ENCODE results near the gene ENTPD2. TPM values are rescaled to one million over a fixed set of nuclear protein-coding genes. Genes with fewer than 3 reads are reported as not detected.

ENTPD2 gene
- total and polyA plus RNA-seq, 9 of the 15 experiments (the other 6 are each of a cell fraction or from before 2014, with no cell fraction given) = 0.04 to 0.60 (median 0.14) TPM; not detected in 4

GRCh38 chr9:137075275-137075775, 21.5 kb upstream of the ENTPD2 start (continued):
- TF ChIP-seq DPF2 (IDR thresholded peaks at IDR 0.05) = no peak
- peak; percentile 30; the same call in 1 of the 2 replicates for TF ChIP-seq GABPA (tag; conservative IDR thresholded peaks at IDR 0.05; ENCODE audit: low read depth)
- TF ChIP-seq ZBTB8A (IDR thresholded peaks at IDR 0.05; ENCODE audit: partially characterized antibody) = no peak
- no peak for TF ChIP-seq NFXL1 (CRISPR knock-in tag; IDR thresholded peaks at IDR 0.05)
- no peak for TF ChIP-seq CAMTA2 (CRISPR knock-in tag; conservative IDR thresholded peaks at IDR 0.05)
- no peak for TF ChIP-seq ELF1 (tag; IDR thresholded peaks at IDR 0.05)
- TF ChIP-seq HMGN3 (IDR thresholded peaks at IDR 0.05; ENCODE audit: borderline replicate concordance, extremely low read depth, insufficient read length, low read depth, low read length) = no peak
- TF ChIP-seq ERF (CRISPR knock-in tag; IDR thresholded peaks at IDR 0.05) = no peak
- no peak for TF ChIP-seq RBM22 (IDR thresholded peaks at IDR 0.05; ENCODE audit: low read depth, low read length, poor library complexity, severe bottlenecking)
- no peak for TF ChIP-seq NR2C1 (IDR thresholded peaks at IDR 0.05)
- TF ChIP-seq NR2C1 (tag; IDR thresholded peaks at IDR 0.05) = no peak
- no peak for TF ChIP-seq KLF16 (IDR thresholded peaks at IDR 0.05)
- no peak for TF ChIP-seq ZNF445 (CRISPR knock-in tag; IDR thresholded peaks at IDR 0.05; ENCODE audit: low read depth)
- TF ChIP-seq ZNF551 (CRISPR knock-in tag; IDR thresholded peaks at IDR 0.05) = no peak
- no peak for TF ChIP-seq TBL1XR1 (IDR thresholded peaks at IDR 0.05; ENCODE audit: low read length in 2 of 2)
- no peak for TF ChIP-seq JUND (IDR thresholded peaks at IDR 0.05; ENCODE audit: borderline replicate concordance, low read depth, low read length)
- peak; percentile 11; the same call in 1 of the 3 replicates for TF ChIP-seq JUND (tag; IDR thresholded peaks at IDR 0.05; ENCODE audit: borderline replicate concordance, low read depth, low read length)
- no peak for TF ChIP-seq TCF15 (CRISPR knock-in tag; IDR thresholded peaks at IDR 0.05)
- TF ChIP-seq ZC3H11A (IDR thresholded peaks at IDR 0.05; ENCODE audit: low read depth, low read length) = no peak
- TF ChIP-seq KDM2B (CRISPR knock-in tag; IDR thresholded peaks at IDR 0.05) = no peak
- TF ChIP-seq ZSCAN29 (IDR thresholded peaks at IDR 0.05) = no peak
- TF ChIP-seq HDAC8 (tag; IDR thresholded peaks at IDR 0.05) = no peak; the same call in none of the 2 replicates
- peak; percentile 91 for TF ChIP-seq ZNF766 (CRISPR knock-in tag; conservative IDR thresholded peaks at IDR 0.05)
- no peak for TF ChIP-seq HDAC2 (IDR thresholded peaks at IDR 0.05)
- TF ChIP-seq ESRRA (IDR thresholded peaks at IDR 0.05; ENCODE audit: borderline replicate concordance, low read depth) = peak; percentile 97
- TF ChIP-seq CBFA2T2 (conservative IDR thresholded peaks at IDR 0.05) = no peak
- TF ChIP-seq ZNF655 (CRISPR knock-in tag; IDR thresholded peaks at IDR 0.05) = no peak
- no peak for TF ChIP-seq BRD4 (IDR thresholded peaks at IDR 0.05)

Measured in K562 (cell line).